Measurements from ENCODE around the gene FGD6.

DNA sequence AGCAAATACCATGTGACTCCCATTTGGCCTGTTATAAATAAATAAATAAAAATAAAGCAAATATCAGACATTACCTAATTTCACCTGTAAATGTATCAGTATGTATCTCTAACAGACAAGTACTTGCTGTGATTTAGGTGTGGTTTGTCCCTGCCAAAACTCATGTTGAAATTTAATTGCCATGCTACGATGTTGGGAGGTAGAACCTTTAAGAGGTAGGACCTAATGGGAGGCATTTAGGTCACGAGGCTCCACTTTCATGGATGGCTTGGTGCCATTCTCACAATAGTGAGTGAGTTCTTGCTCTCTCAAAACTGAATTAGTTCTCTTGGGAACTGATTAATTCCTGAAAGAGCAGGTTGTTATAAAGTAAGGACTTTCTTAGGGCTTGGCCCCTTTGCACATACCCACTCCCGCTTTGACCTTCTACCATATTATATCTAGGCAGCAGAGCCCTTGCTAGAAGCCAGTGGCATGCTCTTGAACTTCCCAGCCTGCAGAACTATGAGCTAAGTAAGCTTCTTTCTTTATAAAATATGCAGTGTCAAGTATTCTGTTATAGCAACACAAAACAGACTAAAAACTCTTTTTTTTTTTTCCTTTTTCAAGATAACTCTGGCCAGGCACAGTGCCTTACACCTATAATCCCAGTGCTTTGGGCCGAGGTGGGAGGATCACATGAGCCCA lies 26.4 kb upstream of the FGD6 start:
- TF ChIP-seq, protein P1, sequence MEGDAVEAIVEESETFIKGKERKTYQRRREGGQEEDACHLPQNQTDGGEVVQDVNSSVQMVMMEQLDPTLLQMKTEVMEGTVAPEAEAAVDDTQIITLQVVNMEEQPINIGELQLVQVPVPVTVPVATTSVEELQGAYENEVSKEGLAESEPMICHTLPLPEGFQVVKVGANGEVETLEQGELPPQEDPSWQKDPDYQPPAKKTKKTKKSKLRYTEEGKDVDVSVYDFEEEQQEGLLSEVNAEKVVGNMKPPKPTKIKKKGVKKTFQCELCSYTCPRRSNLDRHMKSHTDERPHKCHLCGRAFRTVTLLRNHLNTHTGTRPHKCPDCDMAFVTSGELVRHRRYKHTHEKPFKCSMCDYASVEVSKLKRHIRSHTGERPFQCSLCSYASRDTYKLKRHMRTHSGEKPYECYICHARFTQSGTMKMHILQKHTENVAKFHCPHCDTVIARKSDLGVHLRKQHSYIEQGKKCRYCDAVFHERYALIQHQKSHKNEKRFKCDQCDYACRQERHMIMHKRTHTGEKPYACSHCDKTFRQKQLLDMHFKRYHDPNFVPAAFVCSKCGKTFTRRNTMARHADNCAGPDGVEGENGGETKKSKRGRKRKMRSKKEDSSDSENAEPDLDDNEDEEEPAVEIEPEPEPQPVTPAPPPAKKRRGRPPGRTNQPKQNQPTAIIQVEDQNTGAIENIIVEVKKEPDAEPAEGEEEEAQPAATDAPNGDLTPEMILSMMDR (IDR thresholded peaks at IDR 0.05; ENCODE audit: insufficient read depth, low read length, poor library complexity, severe bottlenecking), result no peak
- no peak for TF ChIP-seq EZH2phosphoT487 (conservative IDR thresholded peaks at IDR 0.05; ENCODE audit: low read length)

Measured in SU-DHL-6 (cell line).